RWPE2 (cell line): ENCODE data around the gene MPC2.
"Not testable (repeated sequence)": the region's sequence is repeated elsewhere in the genome, so short reads cannot be mapped to it uniquely, and the experiment has no call there.

Experiments
- ATAC-seq: fragments of 200-7000 bp; cut with Tn5 transposase; 3 replicates; pipeline ENCODE4 v1.9.1; 2021; ENCODE audit warnings: low read depth
- DNase-seq: peaks from one replicate; pipeline ENCODE4 v3.0.0-alpha.2; 2020; ENCODE audit warnings: low spot score
- H3K27ac ChIP-seq: fragments of 450-650 bp; 2 replicates; pipeline ENCODE4 v1.5.1; 2017; ENCODE audit warnings: mild to moderate bottlenecking; ENCODE audit not compliant: poor library complexity, severe bottlenecking
- H3K27me3 ChIP-seq: fragments of 250-450 bp; sonication (Bioruptor Pico); 2 replicates; pipeline ENCODE4 v1.5.1; 2021; ENCODE audit warnings: mild to moderate bottlenecking, moderate library complexity; ENCODE audit not compliant: insufficient read depth, poor library complexity, severe bottlenecking
- H3K36me3 ChIP-seq: fragments of 250-450 bp; sonication (Bioruptor Pico); 2 replicates; pipeline ENCODE4 v1.5.1; 2020; ENCODE audit warnings: low read depth, mild to moderate bottlenecking, moderate library complexity
- H3K4me1 ChIP-seq: fragments of 250-450 bp; sonication (Bioruptor Pico); 2 replicates; pipeline ENCODE4 v1.5.1; 2021; ENCODE audit warnings: mild to moderate bottlenecking, moderate library complexity; ENCODE audit not compliant: insufficient read depth, poor library complexity, severe bottlenecking
- H3K4me3 ChIP-seq: fragments of 250-450 bp; sonication (Bioruptor Pico); 2 replicates; pipeline ENCODE4 v1.5.1; 2021; ENCODE audit warnings: mild to moderate bottlenecking, moderate library complexity; ENCODE audit not compliant: severe bottlenecking
- H3K9me3 ChIP-seq: fragments of 250-450 bp; sonication (Bioruptor Pico); 2 replicates; pipeline ENCODE4 v1.5.1; 2021; ENCODE audit warnings: mild to moderate bottlenecking, moderate library complexity; ENCODE audit not compliant: severe bottlenecking
- TF ChIP-seq, protein P1 (sequence below): fragments of 450-650 bp; IDR thresholded peaks from one replicate; pipeline ENCODE4 v1.5.1; 2017; ENCODE audit warnings: mild to moderate bottlenecking, moderate library complexity; ENCODE audit not compliant: poor library complexity, severe bottlenecking

The MPC2 gene

DNA sequence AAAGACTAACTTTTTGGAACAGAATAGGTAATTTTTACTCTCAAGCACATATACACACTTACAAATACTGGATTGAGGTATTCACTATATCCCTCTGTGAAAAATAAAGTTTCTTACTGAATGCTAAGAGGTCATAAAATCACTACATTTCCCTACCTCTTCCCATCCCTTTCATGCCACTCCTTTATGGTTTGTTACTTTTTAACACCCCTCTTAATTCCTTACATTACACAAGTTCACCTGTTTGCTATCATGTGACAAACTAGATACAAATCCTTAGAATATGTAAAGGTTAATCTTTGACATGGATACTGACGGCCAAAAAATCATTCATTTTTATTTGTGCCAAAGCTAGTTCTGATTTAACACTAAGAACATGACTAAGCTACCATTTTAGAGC, 7.1 kb downstream of the MPC2 start:
- Histone ChIP-seq H3K27me3 (no peaks in the 10 kb centered on the region), H3K4me3 (no peak overlapping the region), H3K9me3 (no peaks in the 10 kb centered on the region), H3K4me1 (peaks cover 3% of the 10 kb centered on the region), H3K27ac (no peak overlapping the region), H3K36me3 (no peaks in the 10 kb centered on the region)
- DNase-seq (no peak), ATAC-seq (no peak)
- TF ChIP-seq, protein P1, sequence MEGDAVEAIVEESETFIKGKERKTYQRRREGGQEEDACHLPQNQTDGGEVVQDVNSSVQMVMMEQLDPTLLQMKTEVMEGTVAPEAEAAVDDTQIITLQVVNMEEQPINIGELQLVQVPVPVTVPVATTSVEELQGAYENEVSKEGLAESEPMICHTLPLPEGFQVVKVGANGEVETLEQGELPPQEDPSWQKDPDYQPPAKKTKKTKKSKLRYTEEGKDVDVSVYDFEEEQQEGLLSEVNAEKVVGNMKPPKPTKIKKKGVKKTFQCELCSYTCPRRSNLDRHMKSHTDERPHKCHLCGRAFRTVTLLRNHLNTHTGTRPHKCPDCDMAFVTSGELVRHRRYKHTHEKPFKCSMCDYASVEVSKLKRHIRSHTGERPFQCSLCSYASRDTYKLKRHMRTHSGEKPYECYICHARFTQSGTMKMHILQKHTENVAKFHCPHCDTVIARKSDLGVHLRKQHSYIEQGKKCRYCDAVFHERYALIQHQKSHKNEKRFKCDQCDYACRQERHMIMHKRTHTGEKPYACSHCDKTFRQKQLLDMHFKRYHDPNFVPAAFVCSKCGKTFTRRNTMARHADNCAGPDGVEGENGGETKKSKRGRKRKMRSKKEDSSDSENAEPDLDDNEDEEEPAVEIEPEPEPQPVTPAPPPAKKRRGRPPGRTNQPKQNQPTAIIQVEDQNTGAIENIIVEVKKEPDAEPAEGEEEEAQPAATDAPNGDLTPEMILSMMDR = no peak

GRCh38 chr1:167928919-167929318, 8.0 kb downstream of the MPC2 start:
- not testable (repeated sequence) for H3K27me3 ChIP-seq, H3K4me1 ChIP-seq, H3K27ac ChIP-seq, H3K36me3 ChIP-seq, H3K9me3 ChIP-seq, ATAC-seq, DNase-seq, H3K4me3 ChIP-seq

DNA sequence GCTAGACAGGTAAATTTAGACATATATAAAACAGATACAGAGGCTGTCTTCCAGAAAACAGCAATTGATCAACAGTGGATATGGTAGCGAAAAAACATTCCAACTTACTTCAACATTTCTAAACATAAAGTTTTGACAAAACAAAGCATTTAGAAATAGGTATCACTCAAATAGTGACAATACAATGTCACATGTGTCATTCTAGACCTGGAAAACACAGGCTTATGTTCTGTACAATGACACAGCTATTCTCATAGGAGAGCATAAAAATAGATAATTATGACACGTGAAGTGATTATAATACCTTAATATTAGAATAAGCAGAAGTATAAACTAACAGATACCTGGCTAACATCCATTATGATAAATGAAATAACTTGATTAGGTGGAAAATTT, 8.4 kb downstream of the MPC2 start:
- Histone ChIP-seq H3K4me1 (no peaks in the 10 kb centered on the region), H3K36me3 (no peaks in the 10 kb centered on the region), H3K27me3 (no peaks in the 10 kb centered on the region), H3K27ac (no peak overlapping the region), H3K4me3 (no peak overlapping the region), H3K9me3 (no peaks in the 10 kb centered on the region)
- ATAC-seq (no peak), DNase-seq (no peak)
- TF ChIP-seq, protein P1 = no peak

- H3K4me3 ChIP-seq = no peak overlapping the region
- TF ChIP-seq, protein P1 = no peak
- ATAC-seq (no peak), DNase-seq (no peak)
- H3K9me3 ChIP-seq = no peaks in the 10 kb centered on the region
- H3K4me1 ChIP-seq = peaks cover 6% of the 10 kb centered on the region
- no peaks in the 10 kb centered on the region for H3K36me3 ChIP-seq
- H3K27me3 ChIP-seq = no peaks in the 10 kb centered on the region
- H3K27ac ChIP-seq = no peak overlapping the region
These were observed 9.7 kb downstream of the MPC2 start for GRCh38 chr1:167927046-167927754.

DNA sequence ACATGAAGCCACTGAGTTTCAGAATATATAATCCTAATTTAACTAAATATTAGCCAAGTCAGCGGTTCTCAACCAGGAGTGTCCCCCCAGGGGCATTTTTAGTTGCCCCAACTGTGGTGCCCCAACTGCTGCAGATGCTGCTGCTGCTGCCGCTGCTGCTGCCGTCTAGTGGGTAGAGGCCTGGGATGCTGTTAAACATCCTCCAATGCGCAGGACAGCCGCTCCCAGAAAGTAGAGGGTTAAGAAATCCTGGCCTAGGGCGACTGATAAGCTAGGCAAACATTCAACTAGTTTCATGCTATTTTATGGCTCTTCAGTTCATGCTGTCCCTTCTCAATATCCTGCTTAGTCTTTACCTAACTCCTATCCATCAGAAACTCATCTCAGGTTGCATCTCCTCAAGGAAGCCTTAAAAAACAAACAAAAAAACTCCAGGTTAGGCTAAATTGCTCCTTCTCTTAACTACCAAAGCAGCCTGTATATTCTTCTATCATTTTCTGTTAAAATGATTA, 10.3 kb downstream of the MPC2 start:
- Histone ChIP-seq H3K27ac (no peak overlapping the region), H3K4me1 (peaks cover 12% of the 10 kb centered on the region), H3K4me3 (no peak overlapping the region), H3K27me3 (no peaks in the 10 kb centered on the region), H3K9me3 (no peaks in the 10 kb centered on the region), H3K36me3 (no peaks in the 10 kb centered on the region)
- ATAC-seq = no peak
- DNase-seq = no peak
- TF ChIP-seq, protein P1 = no peak
